ENCODE measurements around the gene TTPAL. TPM values are rescaled to one million over a fixed set of nuclear protein-coding genes. Genes with fewer than 3 reads are reported as not detected.
A peak's percentile ranks its signal among the peaks of the same experiment; 100 is the strongest.

TTPAL gene
- 4.9 and 5.7 TPM in 2 replicates for polyA plus RNA-seq (2012; rRNA removed)
- 5.4 and 5.6 TPM in 2 replicates for polyA plus RNA-seq (2012; cell fraction: cytosol; rRNA removed)
- 12.4 and 16.5 TPM in 2 replicates for polyA plus RNA-seq (2012; cell fraction: nucleus; rRNA removed)

DNA sequence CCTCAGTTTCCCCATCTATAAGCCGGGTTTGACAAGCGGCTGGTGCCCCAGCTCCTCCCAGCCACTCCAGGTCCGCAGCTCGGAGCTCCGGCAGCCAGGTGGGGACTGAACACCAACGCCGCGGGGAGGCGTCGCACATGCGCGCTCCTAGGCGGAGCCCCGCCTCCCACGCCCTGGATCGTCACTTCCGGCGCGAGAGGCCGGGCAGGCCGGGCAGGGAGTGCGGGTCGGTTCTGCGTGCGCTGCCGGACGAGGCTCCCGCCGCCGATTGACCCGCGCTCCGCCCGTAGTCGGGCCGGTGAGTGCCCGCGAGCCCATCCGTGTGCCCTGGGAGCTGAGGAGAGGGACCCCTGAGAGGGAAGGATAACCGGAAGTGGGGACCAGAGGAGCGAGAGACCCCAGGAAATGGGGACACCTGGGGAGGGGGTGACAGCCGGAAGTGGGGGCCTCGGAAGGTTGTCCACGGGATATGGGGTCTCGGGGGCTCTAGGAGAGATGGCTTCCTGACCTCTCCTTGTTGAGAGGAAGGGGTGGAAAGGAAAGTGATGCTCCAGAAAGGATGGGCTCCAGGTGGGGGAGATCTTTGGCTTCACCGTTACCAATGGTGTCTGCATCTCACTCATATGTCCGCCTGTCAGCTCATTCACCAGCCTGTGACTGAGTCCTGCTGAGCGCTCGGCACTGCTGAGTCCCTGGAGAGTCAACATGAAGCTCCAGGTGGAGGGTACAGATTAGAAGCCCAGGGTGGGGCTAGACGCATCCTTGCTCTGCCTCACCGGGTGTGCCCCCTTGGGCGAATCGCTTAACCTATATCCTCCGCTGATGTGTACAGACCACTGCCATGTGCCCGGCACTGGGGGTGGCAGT lies at the start of gene TTPAL:
TTPAL (plus strand) TSS at position 181 of the 867 bp plus-strand sequence. CDS start 4,126 bp downstream, outside the sequence.
- peak within 1 kb of the TSS; percentile 85 for H3K4me2 ChIP-seq
- H3K27me3 ChIP-seq (ENCODE audit: insufficient read depth) = no peaks in the 10 kb centered on the region
- H3K27ac ChIP-seq (ENCODE audit: low read depth in 2 of 2, low read length in 1 of 2) = peak within 1 kb of the TSS; percentile 72 to 89
- H3F3A ChIP-seq (replicated peaks; ENCODE audit: insufficient read depth) = peaks cover 6% of the 10 kb centered on the region
- peak within 1 kb of the TSS; percentile 85 for H3K9ac ChIP-seq
- POLR2A ChIA-PET = interaction anchor here (0.6 to 1.1 kb wide), 4 partner anchors 10 to 237 kb away, joined by 3 to 9 read pairs (median 5); partner anchors contain the start of gene SERINC3
- no peaks in the 10 kb centered on the region for H3K9me3 ChIP-seq
- peaks cover 0 to 16% of the 10 kb centered on the region in 2 experiments; a peak in 2 of 4 replicates for H3K4me1 ChIP-seq (ENCODE audit: control insufficient read depth in 1 of 2, insufficient read depth in 2 of 2, low read depth in 1 of 2, low read length in 1 of 2)
- WGBS (ENCODE audit: low lambda C conversion rate) = under 1% methylated on average over 41 of the region's 55 CpGs
- CTCF ChIA-PET = interaction anchor here (0.6 to 2.3 kb wide), 13 partner anchors 17 to 286 kb away, joined by 3 to 13 read pairs (median 4); partner anchors contain the start of gene SERINC3
- H3K79me2 ChIP-seq (ENCODE audit: insufficient read depth) = peaks cover 29% of the 10 kb centered on the region; the same call in 1 of the 2 replicates
- H3K9me2 ChIP-seq = no peaks in the 10 kb centered on the region
- peak within 1 kb of the TSS; percentile 81 to 82 for H3K4me3 ChIP-seq (ENCODE audit: low read depth in 2 of 2, low read length in 1 of 2)
- H2AFZ ChIP-seq (ENCODE audit: low read depth) = peak within 1 kb of the TSS; percentile 93
- no peaks in the 10 kb centered on the region for H4K20me1 ChIP-seq (ENCODE audit: insufficient read depth)
- DNase-seq = peak; percentile 97
- peaks cover 0 to 10% of the 10 kb centered on the region in 2 experiments for H3K36me3 ChIP-seq (replicated peaks in 1 of 2; ENCODE audit: control insufficient read depth in 1 of 2, insufficient read depth in 2 of 2, low read length in 1 of 2)
- TF ChIP-seq RFX5 (IDR thresholded peaks at IDR 0.05; ENCODE audit: low read length) (no peak), FOXJ3 (CRISPR knock-in tag; IDR thresholded peaks at IDR 0.05) (no peak), MAX (IDR thresholded peaks at IDR 0.05; ENCODE audit: low read depth) (peak; percentile 83; the same call in 1 of the 2 replicates), SMC3 (IDR thresholded peaks at IDR 0.05; ENCODE audit: low read depth, low read length) (peak; percentile 16; the same call in 1 of the 2 replicates), FOXM1 (IDR thresholded peaks at IDR 0.05; ENCODE audit: low read depth) (no peak), POLR2AphosphoS5 (IDR thresholded peaks at IDR 0.05; ENCODE audit: low read depth, low read length) (peak; percentile 96), EZH2phosphoT487 (IDR thresholded peaks at IDR 0.05; ENCODE audit: borderline replicate concordance, low read depth) (no peak), TEAD4 (IDR thresholded peaks at IDR 0.05; ENCODE audit: borderline replicate concordance, insufficient read depth) (no peak), RXRA (IDR thresholded peaks at IDR 0.05; ENCODE audit: borderline replicate concordance, low read depth) (no peak), ELF1 (IDR thresholded peaks at IDR 0.05) (peak; percentile 64; the same call in 1 of the 2 replicates), GABPA (IDR thresholded peaks at IDR 0.05; ENCODE audit: low read depth) (peak; percentile 76), RAD21 (IDR thresholded peaks at IDR 0.05; ENCODE audit: low read length) (0 out of 2 replicates have a peak, but pooled peaks have one; percentile 16), CHD2 (IDR thresholded peaks at IDR 0.05; ENCODE audit: low read length, partially characterized antibody) (peak; percentile 28), MXI1 (IDR thresholded peaks at IDR 0.05; ENCODE audit: low read depth, low read length) (peak; percentile 76), NFIC (IDR thresholded peaks at IDR 0.05; ENCODE audit: borderline replicate concordance) (no peak), GATA2 (CRISPR knock-in tag; IDR thresholded peaks at IDR 0.05) (no peak), NRF1 (IDR thresholded peaks at IDR 0.05; ENCODE audit: low read depth, low read length) (peak; percentile 66), EP300 (IDR thresholded peaks at IDR 0.05; ENCODE audit: borderline replicate concordance in 1 of 2, low read depth in 1 of 2, low read length in 1 of 2) (no peak), MEF2A (IDR thresholded peaks at IDR 0.05; ENCODE audit: borderline replicate concordance, low read depth) (no peak), YY1 (IDR thresholded peaks at IDR 0.05; ENCODE audit: low read depth) (no peak), JUND (IDR thresholded peaks at IDR 0.05) (no peak), TCF12 (IDR thresholded peaks at IDR 0.05) (no peak)
- TF ChIP-seq, protein P1, sequence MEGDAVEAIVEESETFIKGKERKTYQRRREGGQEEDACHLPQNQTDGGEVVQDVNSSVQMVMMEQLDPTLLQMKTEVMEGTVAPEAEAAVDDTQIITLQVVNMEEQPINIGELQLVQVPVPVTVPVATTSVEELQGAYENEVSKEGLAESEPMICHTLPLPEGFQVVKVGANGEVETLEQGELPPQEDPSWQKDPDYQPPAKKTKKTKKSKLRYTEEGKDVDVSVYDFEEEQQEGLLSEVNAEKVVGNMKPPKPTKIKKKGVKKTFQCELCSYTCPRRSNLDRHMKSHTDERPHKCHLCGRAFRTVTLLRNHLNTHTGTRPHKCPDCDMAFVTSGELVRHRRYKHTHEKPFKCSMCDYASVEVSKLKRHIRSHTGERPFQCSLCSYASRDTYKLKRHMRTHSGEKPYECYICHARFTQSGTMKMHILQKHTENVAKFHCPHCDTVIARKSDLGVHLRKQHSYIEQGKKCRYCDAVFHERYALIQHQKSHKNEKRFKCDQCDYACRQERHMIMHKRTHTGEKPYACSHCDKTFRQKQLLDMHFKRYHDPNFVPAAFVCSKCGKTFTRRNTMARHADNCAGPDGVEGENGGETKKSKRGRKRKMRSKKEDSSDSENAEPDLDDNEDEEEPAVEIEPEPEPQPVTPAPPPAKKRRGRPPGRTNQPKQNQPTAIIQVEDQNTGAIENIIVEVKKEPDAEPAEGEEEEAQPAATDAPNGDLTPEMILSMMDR (IDR thresholded peaks at IDR 0.05) = peak; percentile 36
- TF ChIP-seq, protein P2, sequence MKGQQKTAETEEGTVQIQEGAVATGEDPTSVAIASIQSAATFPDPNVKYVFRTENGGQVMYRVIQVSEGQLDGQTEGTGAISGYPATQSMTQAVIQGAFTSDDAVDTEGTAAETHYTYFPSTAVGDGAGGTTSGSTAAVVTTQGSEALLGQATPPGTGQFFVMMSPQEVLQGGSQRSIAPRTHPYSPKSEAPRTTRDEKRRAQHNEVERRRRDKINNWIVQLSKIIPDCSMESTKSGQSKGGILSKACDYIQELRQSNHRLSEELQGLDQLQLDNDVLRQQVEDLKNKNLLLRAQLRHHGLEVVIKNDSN (IDR thresholded peaks at IDR 0.05; ENCODE audit: borderline replicate concordance, low read depth) = no peak
- TF ChIP-seq, protein P3, sequence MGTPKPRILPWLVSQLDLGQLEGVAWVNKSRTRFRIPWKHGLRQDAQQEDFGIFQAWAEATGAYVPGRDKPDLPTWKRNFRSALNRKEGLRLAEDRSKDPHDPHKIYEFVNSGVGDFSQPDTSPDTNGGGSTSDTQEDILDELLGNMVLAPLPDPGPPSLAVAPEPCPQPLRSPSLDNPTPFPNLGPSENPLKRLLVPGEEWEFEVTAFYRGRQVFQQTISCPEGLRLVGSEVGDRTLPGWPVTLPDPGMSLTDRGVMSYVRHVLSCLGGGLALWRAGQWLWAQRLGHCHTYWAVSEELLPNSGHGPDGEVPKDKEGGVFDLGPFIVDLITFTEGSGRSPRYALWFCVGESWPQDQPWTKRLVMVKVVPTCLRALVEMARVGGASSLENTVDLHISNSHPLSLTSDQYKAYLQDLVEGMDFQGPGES (IDR thresholded peaks at IDR 0.05; ENCODE audit: low read depth, low read length) = no peak
- TF ChIP-seq, protein P4, sequence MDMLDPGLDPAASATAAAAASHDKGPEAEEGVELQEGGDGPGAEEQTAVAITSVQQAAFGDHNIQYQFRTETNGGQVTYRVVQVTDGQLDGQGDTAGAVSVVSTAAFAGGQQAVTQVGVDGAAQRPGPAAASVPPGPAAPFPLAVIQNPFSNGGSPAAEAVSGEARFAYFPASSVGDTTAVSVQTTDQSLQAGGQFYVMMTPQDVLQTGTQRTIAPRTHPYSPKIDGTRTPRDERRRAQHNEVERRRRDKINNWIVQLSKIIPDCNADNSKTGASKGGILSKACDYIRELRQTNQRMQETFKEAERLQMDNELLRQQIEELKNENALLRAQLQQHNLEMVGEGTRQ (IDR thresholded peaks at IDR 0.05; ENCODE audit: borderline replicate concordance, low read depth, low read length) = no peak
- TF ChIP-seq, protein P5, sequence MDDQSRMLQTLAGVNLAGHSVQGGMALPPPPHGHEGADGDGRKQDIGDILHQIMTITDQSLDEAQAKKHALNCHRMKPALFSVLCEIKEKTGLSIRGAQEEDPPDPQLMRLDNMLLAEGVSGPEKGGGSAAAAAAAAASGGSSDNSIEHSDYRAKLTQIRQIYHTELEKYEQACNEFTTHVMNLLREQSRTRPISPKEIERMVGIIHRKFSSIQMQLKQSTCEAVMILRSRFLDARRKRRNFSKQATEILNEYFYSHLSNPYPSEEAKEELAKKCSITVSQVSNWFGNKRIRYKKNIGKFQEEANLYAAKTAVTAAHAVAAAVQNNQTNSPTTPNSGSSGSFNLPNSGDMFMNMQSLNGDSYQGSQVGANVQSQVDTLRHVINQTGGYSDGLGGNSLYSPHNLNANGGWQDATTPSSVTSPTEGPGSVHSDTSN (IDR thresholded peaks at IDR 0.05) = peak; percentile 6; the same call in 1 of the 2 replicates
